ENCODE data around the gene TK2.

Gene TK2

DNA sequence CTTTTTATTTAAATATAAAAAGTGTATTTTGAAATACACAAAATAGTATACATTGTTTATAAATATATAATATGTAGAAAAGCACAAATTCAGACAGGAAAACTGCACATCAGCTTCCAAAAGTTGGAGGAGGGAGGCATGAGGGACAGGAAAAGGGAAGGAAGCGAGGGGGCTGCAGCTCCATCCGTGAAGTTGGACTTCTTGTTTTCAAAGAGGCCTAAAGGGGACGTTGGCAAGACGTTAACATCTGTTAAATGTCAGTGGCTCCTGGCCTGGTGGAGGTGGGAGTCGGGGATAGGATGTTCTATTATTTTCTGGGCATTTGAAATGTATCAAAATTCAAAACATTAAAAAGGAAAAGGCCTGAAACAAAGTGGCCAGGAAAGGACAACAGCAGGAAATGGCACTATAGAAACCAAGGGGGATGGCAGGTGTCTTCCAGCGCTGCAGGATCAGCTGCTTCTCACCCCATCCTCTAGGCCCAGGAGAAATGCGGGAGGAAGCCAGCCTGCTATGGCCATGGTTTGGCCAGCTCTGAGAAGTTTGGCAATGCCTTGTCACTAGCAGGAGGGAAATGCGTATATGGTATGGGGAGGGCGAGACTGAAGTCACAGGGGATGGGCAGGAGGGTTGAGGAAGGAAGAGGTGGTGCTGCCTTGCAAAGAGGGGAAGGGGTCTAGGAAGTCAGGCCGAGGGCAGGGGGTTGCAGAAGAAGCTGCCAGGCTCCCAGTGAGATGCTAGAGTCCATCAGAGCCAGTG lies 35.7 kb upstream of the TK2 start:
- Histone ChIP-seq H3K9me3 (no peaks in the 10 kb centered on the region), H3K27ac (no peak overlapping the region), H3K27me3 (no peaks in the 10 kb centered on the region), H3K36me3 (no peaks in the 10 kb centered on the region), H3K4me3 (no peak overlapping the region), H3K4me1 (peaks cover 0 to 11% (median 5%) of the 10 kb centered on the region in 4 donors)
- TF ChIP-seq, protein P1, sequence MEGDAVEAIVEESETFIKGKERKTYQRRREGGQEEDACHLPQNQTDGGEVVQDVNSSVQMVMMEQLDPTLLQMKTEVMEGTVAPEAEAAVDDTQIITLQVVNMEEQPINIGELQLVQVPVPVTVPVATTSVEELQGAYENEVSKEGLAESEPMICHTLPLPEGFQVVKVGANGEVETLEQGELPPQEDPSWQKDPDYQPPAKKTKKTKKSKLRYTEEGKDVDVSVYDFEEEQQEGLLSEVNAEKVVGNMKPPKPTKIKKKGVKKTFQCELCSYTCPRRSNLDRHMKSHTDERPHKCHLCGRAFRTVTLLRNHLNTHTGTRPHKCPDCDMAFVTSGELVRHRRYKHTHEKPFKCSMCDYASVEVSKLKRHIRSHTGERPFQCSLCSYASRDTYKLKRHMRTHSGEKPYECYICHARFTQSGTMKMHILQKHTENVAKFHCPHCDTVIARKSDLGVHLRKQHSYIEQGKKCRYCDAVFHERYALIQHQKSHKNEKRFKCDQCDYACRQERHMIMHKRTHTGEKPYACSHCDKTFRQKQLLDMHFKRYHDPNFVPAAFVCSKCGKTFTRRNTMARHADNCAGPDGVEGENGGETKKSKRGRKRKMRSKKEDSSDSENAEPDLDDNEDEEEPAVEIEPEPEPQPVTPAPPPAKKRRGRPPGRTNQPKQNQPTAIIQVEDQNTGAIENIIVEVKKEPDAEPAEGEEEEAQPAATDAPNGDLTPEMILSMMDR (IDR thresholded peaks at IDR 0.05), result no peak
- intact Hi-C loops (cut with DNase I; ENCODE audit: low total_unique reads), result loop anchor here (5.0 kb wide), 1 partner anchor 178 kb away; no protein-coding TSS in a partner anchor
- peak in 1 of 2 donors; percentile 66 for DNase-seq

DNA sequence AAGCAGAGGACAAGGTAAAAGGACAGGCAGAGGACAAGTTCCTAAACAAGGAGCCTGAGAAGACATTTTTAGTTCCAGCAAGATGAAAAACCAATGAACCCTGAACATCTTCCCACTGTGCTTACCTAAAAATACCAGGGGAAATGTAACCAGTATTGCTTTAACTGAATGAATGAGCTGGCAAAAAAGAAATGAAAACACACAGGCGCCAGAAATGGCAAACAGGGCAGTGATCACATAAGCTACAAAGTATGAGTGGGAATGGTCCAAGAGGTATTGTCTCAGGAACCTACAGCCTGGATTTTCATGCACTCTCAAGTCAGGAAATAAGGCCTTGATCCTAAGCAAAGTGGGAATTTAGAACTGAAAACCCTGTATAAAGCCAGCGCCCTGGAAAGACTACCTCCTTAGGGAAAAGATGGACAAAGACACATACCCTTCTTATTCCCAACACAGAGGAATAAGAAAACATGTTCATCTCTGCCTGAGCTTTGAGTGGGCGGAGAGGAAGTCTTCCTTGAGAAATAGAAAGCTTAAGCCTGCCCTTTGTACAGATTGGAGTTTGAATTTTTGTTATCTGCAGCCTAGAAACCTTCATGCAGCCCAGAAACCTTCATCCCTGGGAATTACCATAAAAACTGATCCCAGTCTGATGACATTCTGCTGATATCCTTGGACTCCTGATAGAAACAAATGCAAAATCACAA lies 31.5 kb upstream of the TK2 start:
- DNase-seq, result no peak
- intact Hi-C loops (cut with DNase I; ENCODE audit: low total_unique reads), result no loop called here
- Histone ChIP-seq H3K4me3 (no peak overlapping the region), H3K27ac (peak overlapping the region in 1 of 2 donors; percentile 22), H3K36me3 (no peaks in the 10 kb centered on the region), H3K27me3 (peaks cover 0 to 16% of the 10 kb centered on the region in 2 donors), H3K9me3 (no peaks in the 10 kb centered on the region), H3K4me1 (peaks cover 0 to 26% (median 16%) of the 10 kb centered on the region in 4 donors)
- TF ChIP-seq, protein P1 (IDR thresholded peaks at IDR 0.05), result no peak

DNA sequence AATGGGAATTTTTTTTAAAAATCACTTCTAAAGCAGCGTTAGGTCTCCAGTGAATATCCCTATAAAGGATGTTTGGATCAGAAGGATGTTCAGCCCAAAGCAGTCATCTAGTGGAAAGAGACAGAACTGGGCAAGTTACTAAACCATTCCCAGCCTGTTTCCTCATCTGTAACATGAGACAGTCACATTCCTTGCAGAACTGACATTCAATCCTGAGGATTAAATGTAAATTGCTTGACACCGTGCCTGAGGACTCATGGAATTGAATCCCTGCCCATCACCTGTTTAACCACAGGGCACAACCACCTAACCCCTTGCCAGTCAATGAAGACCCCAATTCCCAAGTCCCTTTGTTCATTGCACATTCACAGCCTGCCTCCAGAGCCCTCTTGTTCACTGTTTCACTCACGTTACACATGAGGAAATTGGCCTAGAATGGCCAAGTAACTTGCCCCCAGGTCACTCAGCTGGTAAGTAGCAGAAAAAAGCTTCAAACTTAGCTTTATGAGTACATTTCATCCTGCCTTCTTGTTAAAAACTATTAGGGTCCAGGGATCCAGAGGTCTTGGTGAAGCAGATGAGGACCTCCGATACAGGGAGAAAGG lies 30.8 kb upstream of the TK2 start:
- intact Hi-C loops (cut with DNase I; ENCODE audit: low total_unique reads), result no loop called here
- H3K4me3 ChIP-seq, result no peak overlapping the region
- H3K4me1 ChIP-seq, result peaks cover 0 to 26% (median 16%) of the 10 kb centered on the region in 4 donors
- TF ChIP-seq, protein P1 (IDR thresholded peaks at IDR 0.05), result no peak
- H3K9me3 ChIP-seq, result no peaks in the 10 kb centered on the region
- peaks cover 0 to 16% of the 10 kb centered on the region in 2 donors for H3K27me3 ChIP-seq
- DNase-seq, result peak in 1 of 2 donors; percentile 38
- peak overlapping the region in 1 of 2 donors; percentile 22 for H3K27ac ChIP-seq
- no peaks in the 10 kb centered on the region for H3K36me3 ChIP-seq

DNA sequence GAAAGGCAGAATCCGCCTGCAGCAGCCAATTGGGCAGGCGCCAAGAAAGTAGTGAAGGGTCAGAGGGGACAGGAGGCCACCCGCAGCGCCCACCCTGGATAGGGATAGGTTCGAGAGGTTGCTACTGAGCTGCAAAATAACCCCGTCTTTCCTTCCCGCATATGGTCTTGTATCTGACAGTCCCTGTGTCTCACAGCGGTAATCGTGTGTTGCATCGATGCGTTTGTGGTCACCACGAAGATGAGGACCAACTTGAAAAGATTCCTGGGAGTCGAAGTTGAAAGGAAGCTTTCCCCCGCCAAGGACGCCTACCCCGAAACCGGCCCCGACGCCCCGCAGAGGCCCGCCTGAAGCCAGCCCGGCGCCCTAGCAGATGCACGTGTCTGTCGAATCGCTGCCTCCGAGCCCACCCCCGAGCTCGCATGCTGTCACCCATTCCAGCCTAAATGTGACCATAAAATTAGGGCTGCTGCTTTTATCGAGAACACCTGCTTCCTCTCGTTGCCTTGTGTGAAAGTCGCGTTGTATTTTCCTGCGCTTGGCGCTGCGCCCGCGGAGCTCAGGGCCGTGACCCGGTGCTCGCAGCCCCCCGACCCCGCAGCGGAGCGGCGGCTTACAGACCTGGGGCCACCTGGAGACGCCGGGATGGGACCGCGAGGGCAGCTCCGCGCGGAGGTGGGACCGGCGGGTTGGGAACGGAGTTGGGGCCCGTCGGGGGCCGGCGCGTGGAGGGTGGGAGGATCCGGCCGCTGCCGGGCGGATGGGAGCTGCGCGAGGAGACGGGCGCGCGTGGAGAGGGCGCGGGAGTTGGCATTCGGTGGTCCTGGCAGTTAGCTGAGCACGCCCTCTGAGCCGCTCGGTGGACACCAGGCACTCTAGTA lies 29.0 kb upstream of the TK2 start, which contains the start of gene CMTM2:
TSS of gene CMTM2 (plus strand) at position 813 of the 881 bp plus-strand sequence. CDS start 145 bp downstream, outside the sequence.
- Histone ChIP-seq H3K9me3 (no peaks in the 10 kb centered on the region), H3K27me3 (peaks cover 0 to 16% of the 10 kb centered on the region in 2 donors), H3K4me3 (peak within 1 kb of the TSS; percentile 1 to 32), H3K27ac (no peak within 1 kb of the TSS), H3K4me1 (peaks cover 0 to 26% (median 16%) of the 10 kb centered on the region in 4 donors), H3K36me3 (no peaks in the 10 kb centered on the region)
- TF ChIP-seq, protein P1 (IDR thresholded peaks at IDR 0.05), result no peak
- DNase-seq, result peak in 1 of 2 donors; percentile 70
- intact Hi-C loops (cut with DNase I; ENCODE audit: low total_unique reads), result no loop called here

DNA sequence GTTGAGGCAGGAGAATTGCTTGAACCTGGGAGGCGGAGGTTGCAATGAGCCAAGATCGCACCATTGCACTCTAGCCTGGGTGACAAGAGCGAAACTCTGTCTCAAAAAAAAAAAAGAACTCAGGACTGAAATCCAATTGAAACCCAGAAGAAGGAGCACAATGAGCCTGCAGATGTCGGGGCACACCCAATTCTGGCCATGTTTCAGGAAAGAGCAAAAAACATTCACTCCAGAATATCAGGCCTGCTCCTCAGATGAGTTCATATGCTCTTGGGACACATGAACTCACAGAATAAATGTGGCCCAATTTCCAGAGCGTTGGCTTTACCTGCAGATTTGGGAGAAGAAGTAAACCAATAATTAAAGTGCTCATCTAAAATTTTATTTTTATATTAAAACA lies 26.4 kb upstream of the TK2 start:
- Histone ChIP-seq H3K4me1 (peaks cover 0 to 22% (median 14%) of the 10 kb centered on the region in 4 donors), H3K4me3 (no peak overlapping the region), H3K27ac (no peak overlapping the region), H3K9me3 (no peaks in the 10 kb centered on the region), H3K36me3 (no peaks in the 10 kb centered on the region), H3K27me3 (peaks cover 0 to 16% of the 10 kb centered on the region in 2 donors)
- intact Hi-C loops (cut with DNase I; ENCODE audit: low total_unique reads), result no loop called here
- DNase-seq, result no peak
- TF ChIP-seq, protein P1 (IDR thresholded peaks at IDR 0.05), result no peak
